ENCODE results near the gene IWS1. TPM values are rescaled to one million over a fixed set of nuclear protein-coding genes. Genes with fewer than 3 reads are reported as not detected.
"Not testable (repeated sequence)": the region's sequence is repeated elsewhere in the genome, so short reads cannot be mapped to it uniquely, and the experiment has no call there.

The IWS1 gene
- total RNA-seq, 1 donor from 2014 or later, result 47.9 TPM

DNA sequence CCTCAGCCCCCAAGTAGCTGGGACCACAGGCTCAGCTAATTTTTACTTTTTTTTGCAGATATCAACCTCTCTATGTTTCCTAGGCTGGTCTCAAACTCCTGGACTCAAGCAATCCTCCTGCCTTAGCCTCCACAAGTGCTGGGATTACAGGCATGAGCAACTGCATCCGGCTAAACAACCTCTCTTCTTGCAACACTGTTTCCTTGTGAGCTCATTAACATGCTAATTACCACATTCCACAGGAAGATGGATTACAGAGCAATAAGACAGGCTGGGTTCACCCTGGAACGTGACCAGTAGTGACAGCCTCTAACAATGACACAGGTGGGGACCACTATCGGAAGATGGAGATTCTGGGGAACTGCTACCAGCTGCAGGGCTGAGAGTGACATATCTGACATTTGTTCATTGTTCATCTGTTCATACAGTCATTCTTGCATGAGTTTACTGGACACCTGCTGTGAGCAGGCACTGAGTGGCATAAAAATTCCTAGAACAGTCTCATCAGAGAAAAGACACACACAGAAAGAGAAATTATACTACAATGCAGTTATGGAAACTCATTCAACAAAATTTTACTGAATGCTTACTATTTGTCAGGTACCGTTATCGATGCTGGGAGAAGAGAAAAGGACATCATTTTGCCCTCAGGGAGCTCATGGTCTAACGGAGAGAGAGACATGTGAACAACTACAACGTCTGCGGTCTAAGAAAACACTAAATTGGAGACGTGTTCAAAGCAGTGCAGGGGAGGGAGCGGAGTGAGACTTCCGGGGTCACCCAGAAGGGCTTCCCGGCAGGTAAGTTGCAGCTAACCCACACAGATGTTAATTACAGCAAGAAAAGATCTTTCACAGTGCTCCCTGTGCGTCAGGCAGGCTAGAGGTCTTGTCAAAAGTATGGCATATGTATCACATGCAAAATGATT, 70.5 kb downstream of the IWS1 start:
- no peak for DNase-seq (ENCODE audit: low spot score in 2 of 2, unreplicated experiment in 2 of 2)
- Mint-ChIP-seq H3K4me1 (no peaks in the 10 kb centered on the region), H3K27ac (no peak overlapping the region), H3K4me3 (no peak overlapping the region), H3K27me3 (ENCODE audit: low read depth) (no peaks in the 10 kb centered on the region), H3K9me3 (no peaks in the 10 kb centered on the region), H3K36me3 (peaks cover 1% of the 10 kb centered on the region)
- no peak for TF ChIP-seq CTCF (IDR thresholded peaks at IDR 0.05; ENCODE audit: unreplicated experiment)

DNA sequence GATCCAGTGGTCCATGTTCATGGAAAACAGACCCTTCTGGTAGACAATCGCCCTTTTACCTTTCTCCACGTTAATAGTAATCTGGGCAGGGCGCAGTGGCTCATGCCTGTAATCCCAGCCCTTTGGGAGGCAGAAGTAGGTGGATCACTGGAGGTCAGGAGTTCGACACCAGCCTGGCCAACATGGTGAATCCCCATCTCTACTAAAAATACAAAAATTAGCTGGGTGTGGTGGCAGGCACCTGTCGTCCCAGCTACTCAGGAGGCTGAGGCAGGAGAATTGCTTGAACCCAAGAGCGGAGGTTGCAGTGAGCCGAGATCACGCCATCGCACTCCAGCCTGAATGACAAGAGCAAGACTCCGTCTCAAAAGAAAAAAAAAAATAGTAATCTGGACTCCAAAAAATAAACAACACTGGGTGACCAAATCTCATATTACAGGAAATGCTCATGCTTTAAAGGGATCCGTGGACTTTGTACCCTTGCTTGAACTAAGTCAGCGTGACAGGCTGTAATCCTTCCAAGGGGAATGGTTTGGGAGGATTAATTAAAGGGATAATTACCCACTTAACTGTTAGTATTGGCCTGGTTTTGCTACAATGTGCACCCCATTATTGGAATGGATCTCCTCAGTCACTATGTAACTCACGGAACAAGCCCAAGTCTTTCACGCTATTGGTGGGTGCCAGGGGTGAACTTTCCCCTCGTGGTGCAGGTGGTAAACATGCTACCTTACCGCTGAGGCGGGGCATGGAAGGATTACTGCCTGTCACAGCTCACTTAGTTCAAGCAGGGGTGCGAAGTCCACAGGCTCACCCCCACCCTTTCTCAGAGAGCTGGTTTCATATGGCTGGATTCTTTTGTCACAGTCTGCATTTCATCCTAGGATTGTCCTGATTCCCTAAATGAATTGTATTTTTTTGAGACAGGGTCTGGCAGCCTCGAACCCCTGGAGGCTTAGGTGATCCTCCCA, 71.4 kb downstream of the IWS1 start:
- Mint-ChIP-seq H3K4me3 (no peak overlapping the region), H3K4me1 (no peaks in the 10 kb centered on the region), H3K27me3 (ENCODE audit: low read depth) (no peaks in the 10 kb centered on the region), H3K36me3 (peaks cover 1% of the 10 kb centered on the region), H3K27ac (no peak overlapping the region), H3K9me3 (no peaks in the 10 kb centered on the region)
- DNase-seq (ENCODE audit: low spot score in 2 of 2, unreplicated experiment in 2 of 2), result no peak
- TF ChIP-seq CTCF (IDR thresholded peaks at IDR 0.05; ENCODE audit: unreplicated experiment), result no peak

DNA sequence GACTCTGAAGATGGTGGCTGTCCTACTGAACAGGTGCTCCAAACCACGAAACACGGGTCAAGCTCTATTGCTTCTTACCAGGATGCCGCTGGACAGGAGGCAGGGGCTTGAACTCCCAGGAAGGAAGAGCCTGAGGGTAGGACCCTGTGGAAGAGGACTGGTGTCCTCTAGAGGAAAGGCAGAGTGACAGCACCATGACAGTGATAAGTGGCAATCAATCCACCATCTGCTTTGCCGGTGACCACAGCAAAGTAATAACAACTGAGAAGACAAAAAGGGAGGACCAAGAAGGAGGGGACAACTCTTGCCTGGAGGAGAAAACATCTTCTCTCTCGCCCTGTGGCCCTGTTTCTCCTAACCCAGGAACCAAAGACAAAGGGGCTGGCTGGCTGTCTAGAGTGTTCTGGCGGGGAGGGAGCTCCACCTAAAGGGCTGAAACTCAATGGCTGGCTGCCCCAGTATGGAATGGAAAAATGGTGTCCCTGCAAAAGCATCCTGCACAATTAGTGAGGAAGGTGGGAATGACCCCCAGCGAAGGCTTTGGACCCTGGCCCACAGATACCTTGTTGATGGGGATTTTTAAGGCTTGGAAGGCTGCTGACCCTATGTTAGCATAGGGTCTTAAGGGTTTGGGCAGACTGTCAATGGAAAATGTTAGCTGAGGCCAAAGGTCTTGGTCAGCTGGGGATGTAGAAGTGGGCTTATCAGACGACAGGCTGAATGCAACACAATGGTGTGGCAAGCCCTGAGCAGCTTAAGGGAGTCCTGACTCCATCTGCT, 72.7 kb downstream of the IWS1 start:
- Mint-ChIP-seq H3K4me3 (no peak overlapping the region), H3K36me3 (peaks cover 1% of the 10 kb centered on the region), H3K27ac (no peak overlapping the region), H3K4me1 (no peaks in the 10 kb centered on the region), H3K27me3 (ENCODE audit: low read depth) (no peaks in the 10 kb centered on the region), H3K9me3 (no peaks in the 10 kb centered on the region)
- TF ChIP-seq CTCF (IDR thresholded peaks at IDR 0.05; ENCODE audit: unreplicated experiment), result no peak
- DNase-seq (ENCODE audit: low spot score in 2 of 2, unreplicated experiment in 2 of 2), result no peak

DNA sequence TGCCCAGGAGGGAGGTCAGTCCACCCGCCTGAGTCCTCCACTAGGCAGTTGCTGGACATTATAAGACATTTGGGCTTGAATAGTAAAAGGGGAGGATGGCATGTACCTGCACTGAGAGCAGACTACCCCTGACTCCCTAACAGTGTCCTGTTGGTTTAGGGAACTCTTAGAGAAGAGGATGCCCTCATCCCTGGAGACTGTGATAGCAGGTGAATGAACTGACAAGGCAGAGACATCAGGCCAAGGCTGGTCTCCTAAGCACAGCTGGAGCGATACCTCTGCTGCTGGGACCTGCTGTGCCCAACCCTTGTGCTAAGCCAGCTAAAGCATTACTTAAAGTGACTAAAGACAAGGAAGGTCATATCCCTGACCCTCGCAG, 73.3 kb downstream of the IWS1 start:
- Mint-ChIP-seq H3K4me3 (no peak overlapping the region), H3K4me1 (no peaks in the 10 kb centered on the region), H3K27ac (no peak overlapping the region), H3K9me3 (no peaks in the 10 kb centered on the region), H3K36me3 (peaks cover 1% of the 10 kb centered on the region), H3K27me3 (ENCODE audit: low read depth) (no peaks in the 10 kb centered on the region)
- DNase-seq (ENCODE audit: low spot score in 2 of 2, unreplicated experiment in 2 of 2), result no peak
- no peak for TF ChIP-seq CTCF (IDR thresholded peaks at IDR 0.05; ENCODE audit: unreplicated experiment)

GRCh38 chr2:127452423-127452822, 73.9 kb downstream of the IWS1 start:
- DNase-seq (ENCODE audit: low spot score in 2 of 2, unreplicated experiment in 2 of 2); H3K27me3 Mint-ChIP-seq (ENCODE audit: low read depth); H3K36me3 Mint-ChIP-seq; H3K4me3 Mint-ChIP-seq; H3K27ac Mint-ChIP-seq; H3K9me3 Mint-ChIP-seq; H3K4me1 Mint-ChIP-seq: not testable (repeated sequence)
